NK-92 (cell line): ENCODE results near the gene IDH3B.

Experiments
- DNase-seq: peaks from one replicate; lab custom pipeline; 2025; ENCODE audit not compliant: unreplicated experiment; lab: John Stamatoyannopoulos, UW

IDH3B gene

GRCh38 chr20:2658414-2659354, 5.3 kb downstream of the IDH3B start:
- no peak for DNase-seq

- DNase-seq: no peak
Measured at GRCh38 chr20:2657674-2658073, 6.3 kb downstream of the IDH3B start.

GRCh38 chr20:2657241-2657640, 6.8 kb downstream of the IDH3B start:
- DNase-seq: no peak

DNA sequence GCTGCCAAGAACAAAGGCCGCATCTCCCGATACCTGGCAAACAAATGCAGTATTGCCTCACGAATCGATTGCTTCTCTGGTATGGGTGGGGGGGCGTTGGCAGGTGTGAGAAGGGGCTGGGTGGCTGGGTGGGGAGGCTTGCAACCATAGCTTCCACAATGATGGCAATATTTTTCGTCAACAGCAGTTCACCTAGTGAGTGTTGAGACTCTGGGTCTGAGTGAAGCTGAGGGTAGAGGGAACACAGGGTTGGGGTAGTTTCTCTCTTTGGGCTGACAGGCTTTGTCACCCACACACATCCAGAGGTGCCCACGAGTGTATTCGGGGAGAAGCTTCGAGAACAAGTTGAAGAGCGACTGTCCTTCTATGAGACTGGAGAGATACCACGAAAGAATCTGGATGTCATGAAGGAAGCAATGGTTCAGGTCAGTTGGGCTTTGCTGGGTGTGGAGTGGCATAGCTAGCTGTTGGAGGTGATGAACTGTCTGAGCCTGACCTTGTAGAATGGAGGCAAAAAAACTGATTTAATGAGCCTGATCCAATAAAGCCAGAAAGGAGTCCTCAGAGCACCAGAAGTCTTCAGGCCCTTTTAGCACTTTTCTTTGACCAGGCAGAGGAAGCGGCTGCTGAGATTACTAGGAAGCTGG, 7.4 kb downstream of the IDH3B start:
- DNase-seq: no peak

DNA sequence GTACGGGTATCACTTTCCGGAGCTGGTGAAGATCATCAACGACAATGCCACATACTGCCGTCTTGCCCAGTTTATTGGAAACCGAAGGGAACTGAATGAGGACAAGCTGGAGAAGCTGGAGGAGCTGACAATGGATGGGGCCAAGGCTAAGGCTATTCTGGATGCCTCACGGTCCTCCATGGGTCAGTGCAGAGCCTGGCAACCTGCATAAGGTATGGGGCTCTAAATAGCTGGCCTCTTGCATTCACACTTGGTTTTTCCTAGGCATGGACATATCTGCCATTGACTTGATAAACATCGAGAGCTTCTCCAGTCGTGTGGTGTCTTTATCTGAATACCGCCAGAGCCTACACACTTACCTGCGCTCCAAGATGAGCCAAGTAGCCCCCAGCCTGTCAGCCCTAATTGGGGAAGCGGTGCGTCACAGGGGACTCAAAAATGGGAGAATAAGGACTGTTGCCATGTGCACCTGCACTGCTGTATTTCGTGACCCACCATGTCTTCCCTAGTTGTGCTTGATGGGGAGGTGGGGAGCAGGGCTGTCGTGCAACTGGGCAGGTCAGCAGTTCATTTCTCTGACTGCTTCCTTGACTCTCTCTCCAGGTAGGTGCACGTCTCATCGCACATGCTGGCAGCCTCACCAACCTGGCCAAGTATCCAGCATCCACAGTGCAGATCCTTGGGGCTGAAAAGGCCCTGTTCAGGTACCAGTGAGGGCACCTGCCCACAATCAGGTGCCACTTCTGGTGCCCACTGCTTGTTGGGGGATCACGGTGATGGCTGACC, 8.5 kb downstream of the IDH3B start:
- no peak for DNase-seq

DNA sequence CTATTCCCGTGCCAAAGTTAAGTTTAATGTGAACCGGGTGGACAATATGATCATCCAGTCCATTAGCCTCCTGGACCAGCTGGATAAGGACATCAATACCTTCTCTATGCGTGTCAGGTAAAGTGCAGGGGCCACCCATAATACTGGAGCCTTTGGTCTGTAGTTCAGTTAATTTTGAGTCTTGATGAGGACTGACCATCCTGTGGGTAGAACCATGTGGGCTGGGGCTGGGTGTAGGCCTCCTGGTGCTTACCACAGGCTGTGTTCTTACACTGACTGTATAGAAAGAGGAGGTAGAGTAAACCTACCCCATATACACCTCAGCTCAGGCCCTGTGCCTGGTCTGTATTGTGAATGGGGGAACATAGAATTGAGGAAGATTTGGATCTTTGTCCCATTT, 9.2 kb downstream of the IDH3B start:
- no peak for DNase-seq

DNA sequence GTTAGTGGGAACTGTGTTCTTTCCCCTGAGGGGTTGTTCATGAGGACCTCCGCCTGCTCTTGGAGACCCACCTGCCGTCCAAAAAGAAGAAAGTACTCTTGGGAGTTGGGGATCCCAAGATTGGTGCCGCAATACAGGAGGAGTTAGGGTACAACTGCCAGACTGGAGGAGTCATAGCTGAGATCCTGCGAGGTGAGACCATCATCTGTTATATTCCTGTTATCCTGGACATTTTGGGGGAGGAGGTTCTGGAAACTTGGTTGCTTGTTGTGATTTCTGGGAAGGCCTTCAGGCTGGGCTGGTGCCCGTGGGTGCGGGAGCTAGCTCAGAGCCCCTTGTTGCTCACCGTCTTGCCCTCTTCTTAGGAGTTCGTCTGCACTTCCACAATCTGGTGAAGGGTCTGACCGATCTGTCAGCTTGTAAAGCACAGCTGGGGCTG, 9.6 kb downstream of the IDH3B start:
- no peak for DNase-seq

GRCh38 chr20:2653556-2654383, 10.2 kb downstream of the IDH3B start:
- DNase-seq: no peak

DNA sequence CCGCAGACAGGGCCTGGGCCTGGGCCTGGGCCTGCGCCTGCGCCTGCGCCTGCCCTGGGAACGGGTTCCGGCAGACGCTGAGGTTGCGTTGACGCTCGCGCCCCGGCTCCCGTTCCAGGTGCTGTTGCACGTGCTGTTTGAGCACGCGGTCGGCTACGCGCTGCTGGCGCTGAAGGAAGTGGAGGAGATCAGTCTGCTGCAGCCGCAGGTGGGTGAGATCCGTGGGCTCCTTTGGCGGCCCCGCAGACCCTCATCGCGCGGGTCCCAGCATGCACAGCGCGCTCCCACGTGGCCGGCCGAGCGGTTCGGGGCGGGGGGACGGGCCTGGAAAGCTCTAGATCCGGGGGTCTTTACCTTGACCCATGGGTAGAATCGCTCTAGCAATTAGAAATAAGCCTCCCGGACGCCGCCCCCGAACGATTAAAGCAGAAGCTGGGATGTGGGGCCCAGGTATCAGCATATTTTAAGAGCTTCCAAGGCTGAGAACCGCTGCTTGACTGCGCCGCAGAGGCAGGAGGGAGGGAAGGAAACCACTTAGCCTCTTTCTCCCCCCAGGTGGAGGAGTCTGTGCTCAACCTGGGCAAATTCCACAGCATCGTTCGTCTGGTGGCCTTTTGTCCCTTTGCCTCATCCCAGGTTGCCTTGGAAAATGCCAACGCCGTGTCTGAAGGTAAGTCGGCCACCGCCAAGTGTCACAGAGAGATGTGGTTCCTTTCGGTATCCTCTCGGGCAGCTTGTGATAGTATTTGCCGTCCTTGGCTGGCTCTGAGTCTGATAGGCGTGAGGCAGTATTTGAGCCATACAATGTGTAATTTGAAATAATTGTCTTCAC, 11.1 kb downstream of the IDH3B start:
- DNase-seq: no peak

- peak; percentile 41 for DNase-seq
Measured at GRCh38 chr20:2651772-2652723, 12.0 kb downstream of the IDH3B start, which contains the start of gene NOP56. Gene NOP56 (plus strand): TSS chr20:2652632. CDS start chr20:2652661, 29 bp downstream.

DNA sequence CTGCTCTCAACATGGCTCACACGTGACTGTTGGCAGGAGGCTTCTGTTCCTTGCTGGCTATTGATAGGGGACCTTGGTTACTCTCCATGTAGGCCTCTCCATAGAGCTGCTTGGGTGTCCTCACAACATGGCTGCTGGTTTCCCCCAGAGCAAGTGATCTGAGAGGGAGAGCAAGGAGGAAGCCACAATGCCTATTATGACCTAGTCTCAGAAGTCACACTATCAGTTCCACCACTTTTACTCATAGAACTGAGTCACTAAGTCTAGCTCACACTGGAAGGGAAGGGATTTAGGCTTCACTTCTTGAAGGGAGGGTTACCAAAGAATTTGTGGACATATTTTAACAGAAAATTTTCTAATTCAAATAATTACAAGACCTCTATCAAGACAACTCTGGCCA, 20.3 kb downstream of the IDH3B start:
- DNase-seq: no peak

GRCh38 chr20:2640899-2641298, 23.1 kb downstream of the IDH3B start:
- no peak for DNase-seq

DNA sequence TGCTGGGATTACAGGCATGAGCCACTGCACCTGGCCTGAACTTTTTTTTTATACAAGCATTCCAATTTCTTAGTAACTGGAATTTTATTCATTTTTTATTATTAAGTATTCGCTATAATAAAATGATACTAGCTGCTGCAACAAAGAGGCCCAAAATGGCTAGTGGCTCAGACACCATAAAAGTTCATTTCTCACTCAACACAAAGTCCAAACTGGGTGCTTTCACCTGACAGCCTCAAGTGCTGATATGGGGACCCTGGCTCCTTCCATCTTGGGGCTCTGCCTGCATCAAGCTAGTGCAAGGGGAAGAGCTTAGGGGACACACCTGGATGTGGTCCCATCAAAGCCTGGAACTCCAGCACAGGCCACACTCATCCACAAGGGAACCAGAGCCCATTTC, 23.8 kb downstream of the IDH3B start:
- DNase-seq: no peak

- no peak for DNase-seq
Measured at GRCh38 chr20:2637246-2637645, 26.8 kb downstream of the IDH3B start.

- no peak for DNase-seq
Measured at GRCh38 chr20:2633381-2633780, 30.6 kb downstream of the IDH3B start.

- DNase-seq: no peak
Measured at GRCh38 chr20:2631228-2631627, 32.8 kb downstream of the IDH3B start.

- DNase-seq: no peak
Measured at GRCh38 chr20:2626853-2627541, 37.0 kb downstream of the IDH3B start.

DNA sequence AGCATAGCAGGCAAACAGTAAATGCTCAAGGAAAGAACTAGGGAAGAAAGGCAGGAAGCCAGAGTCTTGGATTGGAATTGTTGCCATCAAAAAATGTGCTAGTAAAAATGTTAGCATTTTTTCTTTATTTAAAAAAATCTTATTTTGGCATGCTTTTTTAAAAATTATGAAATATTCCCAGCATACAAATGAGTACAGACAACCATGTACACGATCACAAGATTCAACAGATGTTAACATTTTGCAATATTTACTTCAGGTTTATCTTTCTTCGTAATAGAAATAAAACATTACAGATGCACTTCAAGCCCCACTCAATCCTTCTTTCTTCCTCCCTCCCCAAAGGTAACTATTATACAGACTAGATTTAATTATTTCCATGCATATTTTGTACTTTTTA, 39.0 kb downstream of the IDH3B start:
- DNase-seq: no peak
